Tibial artery (tissue), 4 donors: ENCODE data around the gene ECEL1.

Experiments
- DNase-seq, 2 donors: peaks; one replicate each; pipeline ENCODE4 v3.0.0-alpha.2; 2019
- H3K27ac ChIP-seq, 2 donors: fragments of 200-600 bp; sonication (generic) in 1 of 2; 1 replicate in 1 of 2; 2 replicates in 1 of 2; pipeline ENCODE4 v1.5.1; 2018 to 2019; ENCODE audit warnings: mild to moderate bottlenecking in 1 of 2
- H3K27me3 ChIP-seq, 2 donors: fragments of 200-600 bp; sonication (generic) in 1 of 2; one replicate each; pipeline versions ENCODE4 v1.5.1 to v1.6.0; 2016 to 2019
- H3K36me3 ChIP-seq, 3 donors: fragments of 200-600 bp; sonication (generic) in 2 of 3; one replicate each; pipeline ENCODE4 v1.5.1; 2016 to 2019; ENCODE audit warnings: mild to moderate bottlenecking in 2 of 3
- H3K4me1 ChIP-seq, 4 donors: fragments of 200-600 bp; sonication (generic) in 2 of 4; 1 replicate in 3 of 4; 2 replicates in 1 of 4; pipeline ENCODE4 v1.5.1; 2016 to 2019
- H3K4me3 ChIP-seq, 2 donors: fragments of 200-600 bp; sonication (generic) in 1 of 2; 1 replicate in 1 of 2; 2 replicates in 1 of 2; pipeline ENCODE4 v1.5.1; 2018 to 2019; ENCODE audit warnings: mild to moderate bottlenecking in 2 of 2
- H3K9me3 ChIP-seq, 3 donors: fragments of 200-600 bp; sonication (generic) in 1 of 3; one replicate each; pipeline ENCODE4 v1.5.1; 2016 to 2019
- CTCF ChIP-seq, 2 experiments: fragments of 200-600 bp in 1 of 2; fragments of 450-650 bp in 1 of 2; IDR thresholded peaks; one replicate each; pipeline ENCODE4 v1.5.1; 2017 to 2019; ENCODE audit warnings: antibody characterized with exemption in 2 of 2, mild to moderate bottlenecking in 1 of 2, moderate library complexity in 1 of 2
- intact Hi-C: fragments of 100-400 bp; cut with DNase I; formaldehyde crosslinking; loops from one replicate; pipeline ENCODE4 v1.15.0; 2023; ENCODE audit warnings: low total_unique reads

The ECEL1 gene

GRCh38 chr2:232473467-232473890 is 14.2 kb downstream of the ECEL1 start:
- H3K9me3 ChIP-seq, result peaks cover 0 to 7% (median 5%) of the 10 kb centered on the region in 3 donors
- TF ChIP-seq CTCF (IDR thresholded peaks at IDR 0.05), result no peak
- DNase-seq, result no peak
- no peaks in the 10 kb centered on the region for H3K36me3 ChIP-seq
- no peak overlapping the region for H3K27ac ChIP-seq
- H3K4me1 ChIP-seq, result no peaks in the 10 kb centered on the region
- no peak overlapping the region for H3K4me3 ChIP-seq
- H3K27me3 ChIP-seq, result peaks cover 0 to 42% of the 10 kb centered on the region in 2 donors
- intact Hi-C loops, result no loop called here

GRCh38 chr2:232466221-232466620 is 21.4 kb downstream of the ECEL1 start:
- Histone ChIP-seq H3K9me3 (no peaks in the 10 kb centered on the region), H3K27ac (no peak overlapping the region), H3K36me3 (no peaks in the 10 kb centered on the region), H3K27me3 (peaks cover 0 to 20% of the 10 kb centered on the region in 2 donors), H3K4me1 (no peaks in the 10 kb centered on the region), H3K4me3 (no peak overlapping the region)
- intact Hi-C loops, result no loop called here
- TF ChIP-seq CTCF (IDR thresholded peaks at IDR 0.05), result no peak
- DNase-seq, result no peak

- H3K4me3 ChIP-seq, result no peak overlapping the region
- intact Hi-C loops, result no loop called here
- no peak for DNase-seq
- peaks cover 0 to 13% of the 10 kb centered on the region in 2 donors for H3K27me3 ChIP-seq
- H3K27ac ChIP-seq, result no peak overlapping the region
- H3K36me3 ChIP-seq, result no peaks in the 10 kb centered on the region
- no peaks in the 10 kb centered on the region for H3K9me3 ChIP-seq
- no peak for TF ChIP-seq CTCF (IDR thresholded peaks at IDR 0.05)
- no peaks in the 10 kb centered on the region for H3K4me1 ChIP-seq
Observed at GRCh38 chr2:232465061-232465460, 22.6 kb downstream of the ECEL1 start.

- TF ChIP-seq CTCF (IDR thresholded peaks at IDR 0.05), result no peak
- H3K4me1 ChIP-seq, result no peaks in the 10 kb centered on the region
- H3K27ac ChIP-seq, result no peak overlapping the region
- H3K4me3 ChIP-seq, result no peak overlapping the region
- H3K36me3 ChIP-seq, result no peaks in the 10 kb centered on the region
- H3K27me3 ChIP-seq, result peaks cover 0 to 19% of the 10 kb centered on the region in 2 donors
- no peak for DNase-seq
- intact Hi-C loops, result no loop called here
- H3K9me3 ChIP-seq, result no peaks in the 10 kb centered on the region
Observed at GRCh38 chr2:232464544-232464885, 23.1 kb downstream of the ECEL1 start.

- Histone ChIP-seq H3K27ac (no peak overlapping the region), H3K4me1 (no peaks in the 10 kb centered on the region), H3K27me3 (peaks cover 0 to 24% of the 10 kb centered on the region in 2 donors), H3K9me3 (no peaks in the 10 kb centered on the region), H3K36me3 (no peaks in the 10 kb centered on the region), H3K4me3 (no peak overlapping the region)
- intact Hi-C loops, result no loop called here
- TF ChIP-seq CTCF (IDR thresholded peaks at IDR 0.05), result no peak
- peak in 1 of 2 donors; percentile 40 for DNase-seq
Observed at GRCh38 chr2:232463701-232464543, 23.7 kb downstream of the ECEL1 start.
